HEK293T (cell line): ENCODE measurements around the gene COLGALT1.
"Not testable (repeated sequence)": the region's sequence is repeated elsewhere in the genome, so short reads cannot be mapped to it uniquely, and the experiment has no call there.

ENCODE experiments used
- ARNT ChIP-seq: fragments of 450-650 bp; IDR thresholded peaks from 2 replicates; pipeline ENCODE4 v1.6.1; 2017; ENCODE audit warnings: mild to moderate bottlenecking
- BHLHE40 ChIP-seq: fragments of 450-650 bp; IDR thresholded peaks from 2 replicates; pipeline ENCODE4 v1.6.1; 2016; ENCODE audit warnings: mild to moderate bottlenecking, moderate library complexity, borderline replicate concordance
- CTBP1 ChIP-seq: fragments of 450-650 bp; IDR thresholded peaks from 2 replicates; pipeline ENCODE4 v1.6.1; 2016; ENCODE audit warnings: borderline replicate concordance
- FOXM1 ChIP-seq: fragments of 450-650 bp; IDR thresholded peaks from 2 replicates; pipeline ENCODE4 v1.6.1; 2017; ENCODE audit warnings: mild to moderate bottlenecking, borderline replicate concordance
- HDGF ChIP-seq: fragments of 450-650 bp; IDR thresholded peaks from 2 replicates; pipeline ENCODE4 v1.6.1; 2017; ENCODE audit warnings: antibody characterized with exemption, borderline replicate concordance
- SP1 ChIP-seq: fragments of 450-650 bp; IDR thresholded peaks from 2 replicates; pipeline ENCODE4 v1.6.1; 2017
- TARDBP ChIP-seq: fragments of 450-650 bp; IDR thresholded peaks from 2 replicates; pipeline ENCODE4 v1.6.1; 2016
- TF ChIP-seq, protein P1 (sequence below): fragments of 450-650 bp; IDR thresholded peaks from 2 replicates; pipeline ENCODE4 v1.6.1; 2016

DNA sequence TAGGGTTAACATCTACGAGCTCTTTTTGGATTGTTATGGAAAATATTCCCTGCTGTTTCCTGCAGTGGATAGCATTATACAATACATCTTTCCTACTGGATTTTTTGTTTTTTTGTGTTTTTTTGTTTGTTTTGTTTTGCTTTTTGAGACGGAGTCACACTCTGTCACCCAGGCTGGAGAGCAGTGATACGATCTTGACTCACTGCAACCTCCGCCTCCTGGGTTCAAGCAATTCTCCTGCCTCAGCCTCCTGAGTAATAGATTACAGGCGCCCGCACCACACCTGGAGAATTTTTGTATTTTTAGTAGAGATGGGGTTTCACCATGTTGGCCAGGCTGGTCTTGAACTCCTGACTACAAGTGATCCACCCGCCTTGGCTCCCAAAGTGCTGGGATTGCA is 29.9 kb downstream of the COLGALT1 start:
- not testable (repeated sequence) for TF ChIP-seq HDGF, CTBP1, TARDBP, FOXM1, SP1, ARNT, BHLHE40
- TF ChIP-seq, protein P1, sequence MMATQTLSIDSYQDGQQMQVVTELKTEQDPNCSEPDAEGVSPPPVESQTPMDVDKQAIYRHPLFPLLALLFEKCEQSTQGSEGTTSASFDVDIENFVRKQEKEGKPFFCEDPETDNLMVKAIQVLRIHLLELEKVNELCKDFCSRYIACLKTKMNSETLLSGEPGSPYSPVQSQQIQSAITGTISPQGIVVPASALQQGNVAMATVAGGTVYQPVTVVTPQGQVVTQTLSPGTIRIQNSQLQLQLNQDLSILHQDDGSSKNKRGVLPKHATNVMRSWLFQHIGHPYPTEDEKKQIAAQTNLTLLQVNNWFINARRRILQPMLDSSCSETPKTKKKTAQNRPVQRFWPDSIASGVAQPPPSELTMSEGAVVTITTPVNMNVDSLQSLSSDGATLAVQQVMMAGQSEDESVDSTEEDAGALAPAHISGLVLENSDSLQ = not testable (repeated sequence)
